HG03571 (cell line): Measurements from ENCODE around the gene RNU5B-1.
"Not testable (repeated sequence)": the region's sequence is repeated elsewhere in the genome, so short reads cannot be mapped to it uniquely, and the experiment has no call there.

Experiments used
- ATAC-seq: cut with Tn5 transposase; IDR thresholded peaks from one replicate; pipeline ENCODE4 v1.9.1; 2021; ENCODE audit not compliant: unreplicated experiment

The RNU5B-1 gene

GRCh38 chr15:65304381-65305149, at the start of gene RNU5B-1:
TSS of gene RNU5B-1 (plus strand) at chr15:65304677.
- ATAC-seq = peak; percentile 59

DNA sequence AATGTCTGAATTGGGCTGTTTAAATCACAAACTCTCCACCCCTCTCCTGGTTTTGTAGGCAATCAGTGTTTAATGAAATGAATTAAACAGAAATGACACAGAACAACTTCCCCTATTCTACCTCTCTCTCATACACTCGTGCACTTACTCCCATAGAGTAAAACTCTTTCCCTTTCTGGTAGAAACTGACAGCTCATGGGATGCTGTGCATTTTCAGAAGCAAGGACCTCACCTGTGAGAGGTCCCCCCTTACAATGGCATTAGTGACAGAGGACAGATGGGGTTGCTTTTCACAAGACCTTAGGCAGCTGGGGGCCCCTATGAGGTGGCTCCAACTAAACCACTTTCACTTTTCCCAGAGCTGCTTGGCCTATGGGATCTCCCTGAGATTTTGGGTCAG, 49.7 kb upstream of the RNU5B-1 start:
- ATAC-seq = no peak

GRCh38 chr15:65255486-65256140, 48.9 kb upstream of the RNU5B-1 start:
- no peak for ATAC-seq

GRCh38 chr15:65258375-65259262, 45.9 kb upstream of the RNU5B-1 start:
- no peak for ATAC-seq

DNA sequence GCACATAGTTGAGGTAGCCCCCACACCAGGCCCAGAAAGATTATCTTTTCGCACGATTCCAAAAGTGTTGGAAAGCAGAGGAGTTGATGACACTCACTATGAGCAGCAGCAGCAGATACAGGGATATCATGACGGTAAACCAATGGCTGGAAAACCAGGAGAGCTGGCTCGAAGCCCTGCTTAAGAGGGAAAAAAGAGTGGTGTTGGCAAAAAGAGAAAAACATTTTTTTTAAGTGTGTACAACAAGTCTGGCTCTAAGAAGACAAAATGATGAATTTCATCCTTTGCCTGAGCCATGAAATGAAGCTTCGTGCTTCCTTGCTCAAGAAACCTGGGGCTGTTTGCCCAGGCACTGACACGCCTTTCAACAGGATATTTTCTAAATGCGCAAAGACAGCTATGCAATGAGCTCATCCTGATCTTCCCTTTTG, 45.1 kb upstream of the RNU5B-1 start:
- ATAC-seq = no peak

DNA sequence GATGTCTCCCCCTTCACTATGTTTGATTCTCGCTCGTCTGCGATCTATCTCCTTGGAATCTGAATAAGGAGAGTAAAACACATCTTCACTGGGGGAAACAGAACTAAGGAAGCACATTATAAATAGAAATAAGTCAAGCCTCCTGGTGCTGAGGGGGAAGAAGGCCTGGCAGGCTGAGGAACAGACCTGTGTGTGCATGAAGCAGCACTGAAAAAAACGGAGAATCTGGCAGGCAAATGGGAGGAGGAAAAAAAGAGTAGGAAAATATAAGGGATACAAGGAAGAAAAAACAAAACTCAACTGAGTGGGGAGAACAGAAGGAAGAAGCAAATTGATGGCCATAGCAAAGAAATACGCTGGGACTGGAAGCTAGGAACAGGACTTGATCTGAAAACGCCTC, 43.5 kb upstream of the RNU5B-1 start:
- ATAC-seq = no peak

GRCh38 chr15:65263313-65263712, 41.2 kb upstream of the RNU5B-1 start:
- no peak for ATAC-seq

GRCh38 chr15:65264863-65265430, 39.5 kb upstream of the RNU5B-1 start:
- no peak for ATAC-seq

DNA sequence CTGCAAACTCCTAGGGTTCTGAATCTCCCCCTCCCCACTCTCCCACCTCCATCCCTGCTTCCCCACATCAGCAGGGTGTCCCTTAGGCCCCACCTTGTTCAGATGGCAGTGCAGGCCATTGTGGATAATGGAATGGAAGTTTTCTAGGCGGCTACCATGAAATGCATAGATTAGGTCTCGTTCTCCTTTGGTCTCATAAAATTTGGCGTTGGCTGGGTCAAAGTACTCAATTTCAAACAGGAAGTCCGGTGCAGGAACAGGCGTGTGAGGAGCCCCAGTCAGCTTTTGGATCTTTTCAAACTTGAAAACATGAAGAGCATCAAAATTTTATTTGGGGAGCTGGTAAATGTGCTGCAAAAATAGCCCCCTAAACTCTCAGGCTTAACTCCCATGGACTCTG, 38.0 kb upstream of the RNU5B-1 start:
- no peak for ATAC-seq

DNA sequence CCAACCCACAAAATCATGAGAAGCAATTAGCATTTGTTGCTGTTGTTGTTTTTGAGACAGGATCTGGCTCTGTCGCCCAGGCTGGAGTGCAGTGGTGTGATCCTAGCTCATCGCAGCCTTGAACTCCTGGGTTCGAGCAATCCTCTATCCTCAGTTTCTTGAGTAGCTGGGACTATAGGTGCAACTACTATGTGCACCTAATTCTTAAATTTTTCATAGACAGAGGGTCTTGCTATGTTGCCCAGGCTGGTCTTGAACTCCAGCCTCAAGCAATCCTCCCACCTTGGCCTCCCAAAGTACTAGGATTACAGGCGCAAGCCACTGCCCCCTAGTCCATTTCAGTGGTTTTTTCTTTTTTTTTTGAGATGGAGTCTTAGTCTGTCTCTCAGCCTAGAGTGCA, 36.1 kb upstream of the RNU5B-1 start:
- no peak for ATAC-seq

GRCh38 chr15:65270811-65271545, 33.5 kb upstream of the RNU5B-1 start:
- ATAC-seq = not testable (repeated sequence)

DNA sequence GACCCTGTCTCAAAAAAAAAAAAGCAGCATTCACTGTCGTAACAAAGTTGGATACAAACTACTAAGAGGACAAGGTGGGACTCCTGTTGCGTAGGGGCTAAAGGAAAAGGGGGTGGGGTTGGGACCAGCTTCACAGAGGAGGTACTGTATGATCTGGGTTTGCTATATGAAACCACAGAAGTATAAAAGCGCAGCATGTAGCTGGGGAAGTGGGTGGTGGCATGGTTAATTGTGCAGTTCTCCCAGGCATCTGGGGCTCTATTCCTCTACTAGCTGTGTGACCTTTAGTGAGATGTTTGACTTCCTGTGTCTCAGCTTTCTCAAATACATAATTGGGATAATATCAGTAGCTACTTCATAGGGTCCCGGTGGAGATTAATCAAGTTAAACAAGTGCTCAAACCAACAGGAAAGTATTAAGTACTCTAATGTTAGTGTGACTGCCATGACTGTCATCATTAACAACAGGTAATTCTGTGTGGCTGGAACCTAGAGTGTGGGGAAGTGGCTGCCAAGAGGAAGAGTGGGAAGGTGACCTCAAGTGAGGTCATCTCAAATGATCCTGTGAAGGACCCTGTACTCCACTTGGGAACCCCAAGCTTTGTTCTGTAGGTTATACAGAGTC, 29.3 kb upstream of the RNU5B-1 start:
- no peak for ATAC-seq

- no peak for ATAC-seq
Observed at GRCh38 chr15:65275728-65276126, 28.8 kb upstream of the RNU5B-1 start.

GRCh38 chr15:65277015-65277414, 27.5 kb upstream of the RNU5B-1 start:
- ATAC-seq = no peak

- no peak for ATAC-seq
Observed at GRCh38 chr15:65278480-65278879, 26.0 kb upstream of the RNU5B-1 start.

DNA sequence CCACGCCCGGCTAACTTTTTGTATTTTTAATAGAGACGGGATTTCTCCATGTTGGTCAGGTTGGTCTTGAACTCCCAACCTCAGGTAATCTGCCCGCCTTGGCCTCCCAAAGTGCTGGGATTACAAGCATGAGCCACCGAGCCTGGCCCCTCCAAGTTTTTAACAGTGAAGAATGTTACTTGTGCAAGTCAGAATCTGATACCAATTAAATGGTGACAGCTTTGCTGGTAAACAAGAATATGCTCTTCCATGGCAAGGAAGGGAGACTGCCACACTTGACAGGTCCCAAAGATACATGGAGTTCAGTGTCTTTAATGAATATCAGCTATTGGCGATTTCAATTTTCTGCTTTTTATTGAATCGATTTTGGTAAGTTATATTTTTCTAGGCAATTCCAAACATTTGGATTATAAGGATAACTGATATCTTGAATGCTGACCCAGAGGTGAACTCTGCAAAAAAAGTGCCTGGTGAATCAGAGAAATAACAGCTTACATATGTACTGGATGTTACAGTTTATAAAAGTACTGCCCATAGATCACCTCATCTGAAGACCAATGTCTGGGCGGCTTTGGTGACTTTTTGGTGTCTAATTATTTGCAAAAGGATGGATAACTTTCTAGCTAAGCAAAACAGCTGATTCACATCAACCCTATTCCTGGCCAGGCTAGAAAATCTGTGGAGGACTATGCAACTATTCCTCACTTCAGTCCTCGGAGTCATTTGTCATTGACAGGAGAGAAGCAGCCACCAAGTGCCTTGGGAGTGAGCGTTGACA, 19.0 kb upstream of the RNU5B-1 start:
- ATAC-seq = no peak

DNA sequence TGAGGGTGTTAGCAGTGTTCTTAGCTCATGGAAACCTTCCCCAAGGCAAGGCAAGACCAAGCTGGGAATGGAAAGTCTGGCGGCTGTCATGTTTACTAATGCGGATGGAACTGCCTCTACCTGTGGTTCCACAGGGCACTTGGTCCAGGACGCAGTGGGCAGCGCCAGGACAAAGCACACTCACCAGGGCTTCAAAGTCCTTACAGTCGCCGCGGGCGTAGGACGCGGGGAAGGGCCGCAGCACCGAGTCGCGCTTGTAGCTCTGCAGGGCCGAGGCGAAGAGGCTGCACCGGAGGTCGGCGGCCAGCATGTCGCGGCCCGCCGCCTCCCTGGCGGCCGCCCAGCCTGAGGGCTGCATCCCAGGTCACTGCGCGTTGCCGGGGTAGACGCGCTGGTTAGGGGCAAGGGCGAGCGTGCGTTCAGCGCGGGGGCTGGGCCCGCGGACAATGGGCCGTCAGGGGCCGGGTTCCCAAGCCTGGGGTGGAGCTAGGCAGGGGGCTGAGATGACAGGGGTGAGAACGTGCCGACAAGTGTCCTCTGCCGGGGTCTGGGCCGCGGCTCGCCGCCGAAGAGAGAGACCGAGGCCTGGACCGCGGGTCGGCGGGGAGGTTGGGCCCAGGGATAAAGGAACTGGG, 18.3 kb upstream of the RNU5B-1 start:
- no peak for ATAC-seq

DNA sequence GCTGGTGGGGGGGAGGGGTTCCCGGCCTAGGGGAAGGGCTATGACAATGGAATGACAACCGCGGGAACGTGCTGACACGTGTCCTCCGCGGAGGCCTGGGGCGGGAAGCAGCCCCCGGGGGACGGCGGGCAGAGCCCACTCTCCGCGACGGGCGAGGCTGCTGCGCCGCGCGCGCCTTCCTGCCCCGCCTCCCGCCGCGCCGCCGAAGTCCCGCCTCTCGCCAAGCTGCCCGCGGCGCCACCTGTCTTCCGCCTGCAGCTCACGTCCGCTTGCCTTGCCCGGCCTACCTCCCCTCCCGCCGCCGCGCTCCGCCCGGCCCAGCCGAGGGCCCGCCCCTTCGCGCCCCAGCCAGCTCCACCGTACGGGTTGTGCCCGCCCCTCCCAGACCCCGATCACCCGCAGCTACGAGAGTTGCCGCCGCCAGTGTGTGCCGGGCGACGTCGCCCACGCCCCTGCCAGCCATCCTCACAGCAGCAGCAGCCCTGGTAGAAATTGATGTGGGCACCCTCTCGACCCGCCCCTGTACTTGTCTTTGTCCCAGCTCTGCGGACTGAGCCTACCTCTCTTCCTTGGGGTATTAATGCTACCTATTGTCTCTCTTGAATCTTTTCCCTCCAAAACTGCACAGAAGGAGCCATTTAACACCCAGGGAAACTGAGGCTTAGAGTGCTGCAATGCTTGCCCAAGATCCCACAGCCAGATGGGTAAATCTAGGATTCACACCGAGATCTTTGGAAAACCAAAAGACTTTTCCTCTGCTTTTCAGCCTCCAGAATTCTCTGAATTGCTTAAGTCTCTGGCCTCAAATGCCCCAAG, 17.6 kb upstream of the RNU5B-1 start, which contains the start of gene PARP16:
TSS of gene PARP16 (minus strand) at position 180 of the 816 bp plus-strand sequence. CDS start 457 bp downstream, outside the sequence.
- ATAC-seq = peak; percentile 83
